ES-I3 (cell line): ENCODE measurements around the gene FAM83B.
A peak's percentile ranks its signal among the peaks of the same experiment; 100 is the strongest.
"Not testable (repeated sequence)": the region's sequence is repeated elsewhere in the genome, so short reads cannot be mapped to it uniquely, and the experiment has no call there.

Experiments used
- H3K36me3 ChIP-seq: 2 replicates; pipeline ENCODE4 v1.6.1; 2013; ENCODE audit warnings: mild to moderate bottlenecking, low read length, control low read depth, moderate library complexity; ENCODE audit not compliant: insufficient read depth
- H3K4me1 ChIP-seq: 2 replicates; pipeline ENCODE4 v1.6.1; 2013; ENCODE audit warnings: mild to moderate bottlenecking, control low read depth, low read length; ENCODE audit not compliant: insufficient read depth
- H3K9ac ChIP-seq: 2 replicates; pipeline ENCODE4 v1.6.1; 2013; ENCODE audit warnings: low read depth, mild to moderate bottlenecking, low read length, moderate library complexity
- H3K9me3 ChIP-seq: 2 replicates; pipeline ENCODE4 v1.6.1; 2013; ENCODE audit warnings: mild to moderate bottlenecking, low read length, moderate library complexity; ENCODE audit not compliant: control insufficient read depth, insufficient read depth

FAM83B gene

GRCh38 chr6:54937371-54937770 lies 90.8 kb downstream of the FAM83B start:
- Histone ChIP-seq H3K9me3 (peaks cover 6% of the 10 kb centered on the region), H3K36me3 (no peaks in the 10 kb centered on the region), H3K4me1 (no peaks in the 10 kb centered on the region), H3K9ac (no peak overlapping the region)

GRCh38 chr6:54957698-54958097 lies 111.1 kb downstream of the FAM83B start:
- Histone ChIP-seq H3K36me3 (no peaks in the 10 kb centered on the region), H3K4me1 (no peaks in the 10 kb centered on the region), H3K9ac (no peak overlapping the region), H3K9me3 (no peaks in the 10 kb centered on the region)

GRCh38 chr6:54958446-54958845 lies 111.9 kb downstream of the FAM83B start:
- Histone ChIP-seq H3K4me1 (no peaks in the 10 kb centered on the region), H3K36me3 (no peaks in the 10 kb centered on the region), H3K9ac (no peak overlapping the region), H3K9me3 (no peaks in the 10 kb centered on the region)

DNA sequence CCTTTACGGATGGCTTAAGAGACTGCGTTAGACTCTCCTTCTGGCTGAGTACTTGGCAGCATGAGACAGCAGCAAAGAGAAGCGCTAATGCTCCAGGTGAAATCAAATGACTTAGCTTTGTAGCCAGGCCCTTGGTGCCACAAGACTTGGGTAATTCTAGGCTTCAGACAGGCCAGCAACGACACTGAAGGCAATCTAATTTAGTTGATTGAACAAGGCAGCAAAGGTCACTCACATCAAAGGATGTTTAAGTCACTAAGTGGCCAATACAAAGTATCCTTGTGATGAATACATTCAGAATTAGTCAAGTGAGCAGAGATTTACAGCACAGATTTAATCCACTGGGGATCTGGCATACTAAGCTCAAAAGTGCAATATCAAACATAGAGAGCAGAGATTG lies 113.2 kb downstream of the FAM83B start:
- H3K9ac ChIP-seq: no peak overlapping the region
- no peaks in the 10 kb centered on the region for H3K36me3 ChIP-seq
- H3K9me3 ChIP-seq: no peaks in the 10 kb centered on the region
- no peaks in the 10 kb centered on the region for H3K4me1 ChIP-seq

DNA sequence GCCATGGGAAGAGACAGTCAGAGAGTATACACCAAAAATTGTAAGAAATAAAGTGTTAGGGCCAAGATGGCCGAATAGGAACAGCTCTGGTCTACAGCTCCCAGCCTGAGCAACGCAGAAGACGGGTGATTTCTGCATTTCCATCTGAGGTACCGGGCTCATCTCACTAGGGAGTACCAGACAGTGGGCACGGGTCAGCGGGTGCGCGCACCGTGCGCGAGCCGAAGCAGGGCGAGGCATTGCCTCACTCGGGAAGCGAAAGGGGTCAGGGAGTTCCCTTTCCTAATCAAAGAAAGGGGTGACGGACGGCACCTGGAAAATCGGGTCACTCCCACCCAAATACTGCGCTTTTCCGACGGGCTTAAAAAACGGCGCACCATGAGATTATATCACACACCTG lies 114.8 kb downstream of the FAM83B start:
- not testable (repeated sequence) for H3K4me1 ChIP-seq, H3K9me3 ChIP-seq, H3K36me3 ChIP-seq
- H3K9ac ChIP-seq: peak overlapping the region; percentile 28; the same call in 1 of the 2 replicates

DNA sequence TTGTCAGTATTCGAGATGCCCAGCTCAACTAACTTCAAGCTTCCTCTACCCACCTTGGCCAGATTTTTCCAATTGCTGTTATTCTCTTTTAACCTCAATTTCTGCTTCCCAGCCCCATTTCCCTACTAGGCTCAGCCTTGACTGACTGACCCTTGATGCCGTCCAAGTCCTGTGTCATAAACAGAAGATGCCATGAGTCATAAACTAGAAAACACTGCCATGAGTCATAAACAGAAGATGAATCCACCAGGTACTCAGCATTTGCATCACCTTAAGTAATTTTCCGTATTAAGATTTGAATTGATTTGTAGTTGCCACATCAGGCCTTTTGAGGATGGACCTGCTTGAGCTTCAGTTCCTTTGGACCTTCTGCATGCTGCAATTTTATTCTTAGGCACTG lies 123.8 kb downstream of the FAM83B start:
- Histone ChIP-seq H3K4me1 (no peaks in the 10 kb centered on the region), H3K9me3 (no peaks in the 10 kb centered on the region), H3K9ac (no peak overlapping the region), H3K36me3 (no peaks in the 10 kb centered on the region)

DNA sequence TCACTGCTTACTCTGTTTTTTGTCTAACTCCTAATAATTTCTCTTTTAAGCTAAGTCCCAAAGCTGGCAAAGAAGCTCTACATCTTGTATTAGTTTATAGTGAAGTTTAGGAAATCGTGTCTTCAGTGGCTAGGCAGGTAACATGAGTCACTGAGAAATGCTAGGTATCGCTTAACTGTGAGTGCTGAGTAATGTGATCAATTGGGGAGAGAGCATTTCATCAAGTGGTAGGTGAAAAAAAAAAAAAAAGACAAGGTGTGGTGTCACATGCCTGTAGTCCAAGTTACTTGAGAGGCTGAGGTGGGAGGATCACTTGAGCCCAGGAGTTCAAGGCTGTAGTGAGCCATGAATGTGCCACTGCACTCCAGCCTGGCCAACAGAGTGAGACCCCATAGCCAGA lies 125.3 kb downstream of the FAM83B start:
- Histone ChIP-seq H3K9me3 (no peaks in the 10 kb centered on the region), H3K36me3 (no peaks in the 10 kb centered on the region), H3K9ac (no peak overlapping the region), H3K4me1 (no peaks in the 10 kb centered on the region)

DNA sequence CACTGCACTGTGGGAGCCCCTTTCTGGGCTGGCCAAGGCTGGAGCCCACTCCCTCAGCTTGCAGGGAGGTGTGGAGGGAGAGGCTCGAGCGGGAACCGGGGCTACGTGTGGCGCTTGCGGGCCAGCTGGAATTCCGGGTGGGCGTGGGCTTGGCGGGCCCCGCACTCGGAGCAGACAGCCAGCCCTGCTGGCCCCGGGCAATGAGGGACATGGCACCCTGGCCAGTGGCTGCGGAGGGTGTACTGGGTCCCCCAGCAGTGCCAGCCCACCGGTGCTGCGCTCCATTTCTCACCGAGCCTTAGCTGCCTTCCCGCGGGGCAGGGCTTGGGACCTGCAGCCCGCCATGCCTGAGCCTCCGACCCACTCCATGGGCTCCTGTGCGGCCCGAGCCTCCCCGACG lies 132.6 kb downstream of the FAM83B start:
- not testable (repeated sequence) for H3K9me3 ChIP-seq, H3K36me3 ChIP-seq, H3K4me1 ChIP-seq, H3K9ac ChIP-seq

DNA sequence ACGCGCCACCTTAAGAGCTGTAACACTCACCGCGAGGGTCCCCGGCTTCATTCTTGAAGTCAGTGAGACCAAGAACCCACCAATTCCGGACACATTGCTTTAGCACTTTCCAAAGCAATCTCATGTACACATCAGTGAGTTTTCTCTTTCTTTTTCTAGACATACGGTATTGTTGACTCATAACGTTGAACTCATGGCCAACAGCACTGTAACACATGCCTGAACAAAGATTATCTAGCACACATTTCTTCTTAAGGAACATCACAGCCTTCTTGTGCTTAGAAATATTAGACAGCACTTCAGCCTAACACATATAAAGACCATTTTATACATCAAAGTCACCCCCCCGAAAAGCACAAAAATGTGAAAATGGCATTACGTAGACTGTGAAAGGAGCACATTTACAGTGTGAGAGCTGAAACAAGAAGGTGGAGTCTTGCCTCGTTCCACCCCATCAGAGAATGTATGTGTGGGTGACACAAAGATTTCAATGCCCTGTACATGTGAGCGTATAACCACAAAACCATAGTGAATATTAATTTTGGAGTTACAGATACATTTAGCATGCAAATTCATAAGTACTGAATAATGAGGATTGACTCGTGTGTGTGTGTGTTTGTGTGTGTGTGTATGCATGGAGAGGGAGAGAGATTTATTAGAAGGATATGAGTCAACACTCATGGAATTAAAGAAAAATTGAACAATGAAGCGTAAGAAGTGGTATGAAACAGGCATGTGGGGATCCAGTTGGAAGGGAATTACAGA lies 134.1 kb downstream of the FAM83B start:
- Histone ChIP-seq H3K4me1 (no peaks in the 10 kb centered on the region), H3K36me3 (no peaks in the 10 kb centered on the region), H3K9me3 (peaks cover 3% of the 10 kb centered on the region; the same call in 1 of the 2 replicates), H3K9ac (no peak overlapping the region)

DNA sequence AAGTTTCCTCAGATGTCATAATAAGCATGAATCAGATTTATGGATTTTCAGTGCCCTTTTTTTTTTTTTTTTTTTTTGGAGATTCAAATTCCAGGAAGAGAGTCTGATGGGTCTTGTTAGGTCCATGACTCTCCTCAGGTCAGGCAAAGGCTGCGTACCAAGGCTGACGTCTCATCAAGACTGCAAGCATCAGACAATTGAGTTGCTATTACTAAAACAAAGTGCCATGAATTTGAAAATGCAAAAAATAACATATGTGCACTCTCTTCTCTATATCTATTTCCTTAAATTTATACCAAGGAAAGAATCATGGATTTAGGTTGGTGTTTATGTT lies 134.7 kb downstream of the FAM83B start:
- Histone ChIP-seq H3K9ac (no peak overlapping the region), H3K9me3 (peaks cover 3% of the 10 kb centered on the region; the same call in 1 of the 2 replicates), H3K36me3 (no peaks in the 10 kb centered on the region), H3K4me1 (no peaks in the 10 kb centered on the region)

DNA sequence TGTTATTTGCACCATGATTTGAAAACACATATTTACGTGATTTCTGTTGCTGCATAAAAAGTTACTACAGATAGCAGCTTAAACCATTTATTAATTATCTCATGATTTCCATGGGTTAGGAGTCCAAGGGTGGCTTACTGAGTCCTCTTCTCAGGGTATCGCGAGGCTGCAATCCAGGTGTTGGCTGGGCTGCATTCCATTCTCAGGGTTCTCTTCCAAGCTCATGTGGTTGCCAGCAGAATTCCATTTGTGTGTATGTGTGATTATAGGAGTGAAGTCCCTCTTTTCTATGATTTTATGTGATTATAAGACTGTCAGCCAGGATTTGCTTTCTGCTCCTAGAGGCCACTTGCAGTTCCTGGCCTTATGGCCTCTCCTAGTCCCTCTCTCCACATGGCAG lies 135.1 kb downstream of the FAM83B start:
- H3K4me1 ChIP-seq: no peaks in the 10 kb centered on the region
- H3K36me3 ChIP-seq: no peaks in the 10 kb centered on the region
- H3K9ac ChIP-seq: no peak overlapping the region
- H3K9me3 ChIP-seq: peaks cover 3% of the 10 kb centered on the region

DNA sequence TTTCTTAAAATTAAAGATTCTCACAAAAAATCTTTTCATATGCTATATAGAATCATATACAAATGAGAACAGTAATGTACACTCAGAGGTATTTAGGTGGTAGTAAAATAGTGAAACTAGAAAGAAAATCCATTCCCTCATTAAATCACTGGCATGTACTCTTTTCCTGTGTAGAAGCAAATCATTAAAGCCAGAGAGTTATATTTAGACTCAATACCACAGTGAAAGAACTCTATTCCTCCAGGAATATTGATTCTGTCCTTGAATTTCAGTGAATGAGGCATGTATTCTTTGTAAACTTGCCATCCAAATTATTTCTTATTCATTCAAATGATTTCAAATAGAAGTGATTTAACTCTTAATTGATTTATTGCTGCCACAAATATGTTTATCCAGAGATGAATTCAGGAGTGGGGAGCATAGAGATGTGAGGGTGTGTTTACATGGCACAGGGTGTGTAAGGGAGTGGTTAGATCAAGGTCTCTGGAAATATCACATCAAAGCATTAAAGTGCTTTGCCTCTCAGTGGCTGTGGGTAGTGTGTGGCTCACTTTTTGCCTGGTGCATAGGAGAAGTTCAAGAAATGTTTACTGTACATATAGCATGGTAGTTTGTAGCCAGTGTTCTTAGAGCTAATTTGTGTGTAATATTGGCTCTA lies 141.2 kb downstream of the FAM83B start:
- H3K4me1 ChIP-seq: no peaks in the 10 kb centered on the region
- no peak overlapping the region for H3K9ac ChIP-seq
- no peaks in the 10 kb centered on the region for H3K36me3 ChIP-seq
- peaks cover 3% of the 10 kb centered on the region for H3K9me3 ChIP-seq

DNA sequence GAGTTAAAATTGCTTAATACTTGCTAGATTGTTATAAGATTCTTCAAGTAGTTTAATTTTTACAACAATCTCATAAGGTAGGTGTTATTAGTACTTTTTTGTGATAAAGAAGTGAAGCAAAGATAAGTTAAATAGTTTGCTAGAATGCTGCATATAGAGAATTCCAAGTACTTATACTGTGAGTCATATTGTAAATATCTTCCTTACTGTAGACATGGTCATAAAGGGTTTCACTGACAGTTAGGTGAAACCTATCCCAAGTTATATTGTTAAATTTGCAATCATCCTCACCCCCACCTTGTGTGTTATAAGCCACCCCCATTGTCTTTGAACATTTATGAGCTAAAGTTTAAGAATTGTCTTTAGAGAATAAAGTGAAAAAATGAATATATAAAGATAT lies 142.0 kb downstream of the FAM83B start:
- Histone ChIP-seq H3K9ac (no peak overlapping the region), H3K9me3 (peaks cover 3% of the 10 kb centered on the region), H3K4me1 (no peaks in the 10 kb centered on the region), H3K36me3 (no peaks in the 10 kb centered on the region)

DNA sequence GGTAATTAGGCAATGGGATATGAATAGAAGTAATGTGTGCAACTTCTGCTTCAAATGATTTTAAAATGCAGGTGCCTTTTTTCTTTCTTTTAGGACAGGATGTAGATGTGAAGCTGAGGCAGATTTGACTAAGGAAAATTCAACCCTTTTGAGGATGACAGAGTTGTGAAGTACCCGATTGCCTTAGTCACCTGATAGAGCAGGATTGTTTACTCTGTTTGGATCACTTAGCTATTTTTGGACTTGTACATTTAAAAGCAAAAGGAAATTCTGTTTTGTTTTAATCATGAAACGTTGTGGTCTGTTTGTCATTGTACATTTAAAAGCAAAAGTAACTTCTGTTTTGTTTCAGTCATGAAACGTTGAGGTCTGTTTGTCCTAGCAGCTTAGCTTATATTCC lies 143.4 kb downstream of the FAM83B start:
- no peaks in the 10 kb centered on the region for H3K4me1 ChIP-seq
- no peak overlapping the region for H3K9ac ChIP-seq
- no peaks in the 10 kb centered on the region; the same call in 1 of the 2 replicates for H3K9me3 ChIP-seq
- H3K36me3 ChIP-seq: no peaks in the 10 kb centered on the region
